ENCODE measurements around the gene MOSPD2. TPM values are rescaled to one million over a fixed set of nuclear protein-coding genes. Genes with fewer than 3 reads are reported as not detected.

The MOSPD2 gene
- total RNA-seq, 1 donor from 2014 or later = 5.8 TPM

DNA sequence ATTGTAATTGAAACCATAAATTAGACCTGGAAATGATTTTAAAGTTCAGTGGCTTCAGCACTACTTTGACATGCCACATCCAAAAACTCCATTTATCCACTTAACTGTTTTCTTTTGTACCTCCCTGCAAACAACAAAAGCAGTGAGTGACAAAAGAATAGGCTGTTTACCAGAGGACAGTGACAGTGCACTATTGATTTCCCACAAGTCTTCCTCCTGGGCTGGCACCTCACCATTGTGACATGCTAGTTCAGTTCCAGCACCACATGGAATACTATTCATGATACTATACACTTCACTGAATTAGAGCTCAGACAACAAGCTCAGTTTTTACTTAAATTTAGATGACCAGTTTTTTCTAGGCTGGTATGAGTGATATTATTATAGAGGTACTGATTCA is 29.3 kb downstream of the MOSPD2 start:
- intact Hi-C loops (cut with micrococcal nuclease) = no loop called here
- DNase-seq = no peak
- ATAC-seq = no peak

DNA sequence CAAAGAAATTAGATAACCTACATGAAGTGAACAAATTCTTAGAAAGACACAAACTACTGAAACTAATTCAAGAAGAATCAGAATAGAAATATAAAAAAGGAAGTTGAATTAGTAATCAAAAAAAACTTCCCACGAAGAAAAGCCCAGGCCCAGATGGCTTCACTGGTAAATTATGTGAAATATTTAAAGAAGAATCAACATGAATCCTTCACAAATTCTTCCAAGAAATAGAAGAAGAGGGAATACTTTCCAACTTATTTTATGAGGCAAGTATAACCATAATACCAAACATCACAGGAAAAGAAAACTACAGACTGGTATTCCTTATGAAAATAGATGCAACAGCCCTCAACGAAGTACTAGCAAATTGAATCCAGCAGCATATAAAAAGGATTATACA is 30.7 kb downstream of the MOSPD2 start:
- intact Hi-C loops (cut with micrococcal nuclease) = no loop called here
- ATAC-seq (no peak), DNase-seq (no peak)

DNA sequence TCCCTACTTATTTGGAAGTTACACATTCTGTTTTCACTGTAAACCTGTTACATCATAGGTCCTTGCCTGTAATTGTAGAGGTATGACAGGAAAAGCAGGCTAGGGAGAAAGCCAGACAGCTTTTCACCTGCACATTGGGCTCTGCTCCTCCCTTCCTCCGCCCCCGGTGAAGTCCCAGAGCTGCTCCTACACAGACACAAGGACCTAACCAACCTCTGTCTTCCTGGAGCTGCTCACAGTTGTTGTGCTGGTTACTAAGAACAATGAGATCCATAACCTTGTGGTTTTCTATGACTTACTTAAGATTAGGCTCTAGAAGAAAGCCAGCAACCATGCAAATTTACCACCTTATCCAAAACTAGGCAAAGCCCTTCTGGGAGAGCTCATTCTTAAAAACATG is 40.0 kb downstream of the MOSPD2 start:
- ATAC-seq (no peak), DNase-seq (no peak)
- intact Hi-C loops (cut with micrococcal nuclease) = no loop called here

DNA sequence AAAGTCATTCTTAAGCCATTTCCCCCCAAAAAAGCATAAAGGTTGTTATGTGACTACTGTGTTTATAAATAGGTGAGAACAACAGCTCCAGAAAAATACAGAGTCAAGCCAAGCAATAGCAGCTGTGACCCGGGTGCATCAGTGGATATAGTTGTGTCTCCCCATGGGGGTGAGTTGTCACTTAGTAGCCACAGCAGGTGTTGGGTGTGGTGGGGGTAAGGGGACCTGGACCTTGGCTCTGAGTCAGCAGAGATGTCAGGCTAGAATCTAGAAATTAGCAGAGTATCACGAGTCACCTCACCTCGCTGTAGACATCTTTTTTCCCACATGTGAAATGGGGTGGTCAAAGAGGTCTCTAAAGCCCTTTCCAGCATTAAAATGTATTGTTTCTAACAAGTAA is 42.4 kb downstream of the MOSPD2 start:
- intact Hi-C loops (cut with micrococcal nuclease) = no loop called here
- no peak for ATAC-seq
- DNase-seq = no peak

DNA sequence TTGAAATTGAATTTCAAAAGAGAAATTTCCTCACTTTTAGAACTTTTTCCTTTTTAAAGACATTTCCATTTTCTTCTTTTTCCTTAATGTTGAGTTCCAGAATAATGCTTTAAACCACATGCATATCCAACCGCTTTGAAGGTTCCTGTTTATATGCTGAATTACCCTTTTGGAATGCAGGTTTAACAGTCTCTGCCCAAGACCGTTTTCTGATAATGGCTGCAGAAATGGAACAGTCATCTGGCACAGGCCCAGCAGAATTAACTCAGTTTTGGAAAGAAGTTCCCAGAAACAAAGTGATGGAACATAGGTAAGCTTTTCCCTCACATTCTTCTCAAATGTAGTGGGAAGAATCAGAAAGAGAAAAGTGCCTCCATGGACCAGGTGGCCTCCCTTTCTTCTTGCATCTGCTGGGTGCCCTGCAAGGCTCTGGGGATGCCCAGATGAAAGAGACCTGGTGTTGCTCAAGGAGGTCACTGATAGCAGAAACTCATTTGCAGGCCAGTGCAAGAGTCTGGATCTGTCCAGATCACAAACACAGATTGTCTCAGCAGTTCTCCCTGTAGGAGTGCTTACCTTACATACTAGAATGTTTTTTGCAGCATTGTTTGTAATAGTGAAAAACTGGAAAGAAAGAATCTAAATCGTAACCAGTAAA is 42.9 kb downstream of the MOSPD2 start:
- intact Hi-C loops (cut with micrococcal nuclease) = no loop called here
- DNase-seq (no peak), ATAC-seq (no peak)

DNA sequence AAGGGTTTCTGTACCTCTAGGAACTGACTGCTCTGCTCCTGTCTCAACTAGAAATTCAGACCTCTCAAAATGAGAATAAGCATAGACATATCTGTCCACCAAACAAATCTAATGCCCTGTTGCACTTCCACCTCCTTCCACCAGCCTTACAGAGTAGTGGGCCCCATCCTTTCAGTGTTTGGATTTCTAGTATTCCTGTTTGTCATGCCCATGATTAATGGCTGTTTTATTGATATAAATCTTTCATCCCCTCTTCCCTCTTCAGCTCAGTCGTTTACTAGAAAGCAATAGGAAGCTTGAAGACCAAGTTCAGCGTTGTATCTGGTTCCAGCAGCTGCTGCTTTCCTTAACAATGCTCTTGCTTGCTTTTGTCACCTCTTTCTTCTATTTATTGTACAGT is 46.2 kb downstream of the MOSPD2 start:
- intact Hi-C loops (cut with micrococcal nuclease) = no loop called here
- ATAC-seq (no peak), DNase-seq (no peak)

DNA sequence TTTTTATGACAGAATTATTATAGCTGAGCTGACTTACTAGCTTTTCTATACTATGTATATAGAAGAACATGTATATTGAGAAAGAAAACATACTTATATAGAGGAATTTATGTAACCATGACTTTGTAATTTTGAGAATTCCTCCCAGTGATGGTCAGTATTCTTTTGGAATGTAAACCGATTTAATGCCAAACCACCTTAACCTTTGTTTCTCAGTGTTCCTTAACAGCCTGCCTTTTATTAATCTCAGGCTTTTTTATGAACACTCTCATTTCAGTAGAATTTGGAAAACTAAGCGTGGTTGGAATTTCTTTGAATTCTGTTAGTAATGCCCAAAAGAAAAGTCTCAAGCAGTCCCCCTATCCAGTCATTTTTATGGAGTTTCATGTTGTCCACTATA is 47.0 kb downstream of the MOSPD2 start:
- ATAC-seq = no peak
- intact Hi-C loops (cut with micrococcal nuclease) = no loop called here
- no peak for DNase-seq

DNA sequence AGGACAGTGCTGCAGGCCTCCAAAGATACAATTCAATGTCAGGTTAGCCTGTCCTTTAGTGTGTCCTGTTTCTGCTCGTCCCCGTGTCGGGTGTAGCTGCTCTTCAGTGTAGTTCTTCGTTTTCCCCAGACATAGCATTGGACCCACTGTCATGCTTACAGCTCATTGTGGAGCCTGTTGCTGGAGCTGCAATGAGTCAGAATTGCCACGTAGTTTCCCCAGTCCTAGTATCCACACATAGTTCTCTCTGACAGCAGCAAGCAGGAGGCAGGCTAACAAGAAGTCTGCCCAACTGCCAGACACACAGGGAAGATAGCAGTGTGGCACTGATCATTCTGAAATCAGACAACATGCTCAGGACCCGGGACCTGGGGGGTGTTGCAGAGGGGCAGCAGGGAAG is 49.2 kb downstream of the MOSPD2 start:
- peak; percentile 41 for ATAC-seq
- intact Hi-C loops (cut with micrococcal nuclease) = no loop called here
- DNase-seq = no peak

DNA sequence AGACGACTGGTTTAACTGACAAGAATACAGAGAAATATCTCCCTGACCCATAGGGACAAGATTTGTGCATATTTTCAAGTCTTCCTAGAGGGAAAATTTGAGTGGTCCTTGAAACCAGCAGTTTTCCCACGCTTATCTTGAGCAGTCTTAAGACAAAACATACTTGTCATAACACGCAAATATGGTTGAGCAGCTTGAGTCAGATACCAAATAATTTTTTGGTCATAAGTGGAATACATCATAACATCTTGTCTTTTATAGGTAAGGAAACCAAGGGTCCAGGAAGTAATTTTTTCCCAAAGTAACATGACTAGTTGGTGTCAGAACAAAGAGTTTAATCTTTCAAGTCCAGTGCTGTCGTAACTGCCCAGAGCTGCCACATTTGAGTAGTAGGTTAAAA is 50.5 kb downstream of the MOSPD2 start:
- intact Hi-C loops (cut with micrococcal nuclease) = no loop called here
- no peak for ATAC-seq
- DNase-seq = no peak

DNA sequence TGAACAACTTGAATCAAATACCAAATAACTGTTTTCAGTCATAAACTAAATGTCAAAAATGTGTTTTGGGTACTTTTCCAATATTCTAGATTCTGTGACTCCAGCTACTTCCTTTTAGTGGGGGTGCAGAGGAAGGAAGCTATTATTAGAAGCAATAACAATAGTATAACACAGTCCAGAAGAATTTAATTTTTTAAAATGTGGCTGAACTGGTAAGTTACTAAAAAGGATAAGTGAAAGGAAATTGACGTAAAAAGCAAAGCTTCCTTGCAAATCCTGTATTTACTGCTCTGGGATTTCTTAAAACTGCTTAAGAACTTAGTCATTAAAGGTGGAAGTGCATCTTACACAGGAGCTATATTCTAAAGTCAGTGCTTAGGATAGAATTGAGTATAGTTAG is 53.2 kb downstream of the MOSPD2 start:
- intact Hi-C loops (cut with micrococcal nuclease) = no loop called here
- no peak for ATAC-seq
- no peak for DNase-seq

DNA sequence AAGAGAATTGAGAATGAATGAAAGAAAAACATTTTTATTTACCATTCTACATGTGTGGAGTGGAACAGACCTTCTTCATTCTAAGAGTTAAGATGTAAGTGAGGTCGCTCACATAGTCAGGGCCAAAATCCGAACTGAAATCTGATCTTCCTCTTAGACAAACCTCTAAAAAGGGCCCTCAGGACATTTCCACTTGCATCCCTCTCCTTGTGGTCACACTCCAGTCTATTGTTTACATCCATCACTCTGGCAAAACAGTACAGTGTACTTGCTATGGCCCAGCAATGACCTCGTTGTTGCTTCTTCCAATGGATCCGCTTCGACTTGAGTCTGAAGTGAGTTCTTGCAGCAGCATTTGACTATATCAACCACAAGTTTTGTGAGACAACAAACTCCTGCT is 54.2 kb downstream of the MOSPD2 start:
- no peak for DNase-seq
- no peak for ATAC-seq
- intact Hi-C loops (cut with micrococcal nuclease) = no loop called here

DNA sequence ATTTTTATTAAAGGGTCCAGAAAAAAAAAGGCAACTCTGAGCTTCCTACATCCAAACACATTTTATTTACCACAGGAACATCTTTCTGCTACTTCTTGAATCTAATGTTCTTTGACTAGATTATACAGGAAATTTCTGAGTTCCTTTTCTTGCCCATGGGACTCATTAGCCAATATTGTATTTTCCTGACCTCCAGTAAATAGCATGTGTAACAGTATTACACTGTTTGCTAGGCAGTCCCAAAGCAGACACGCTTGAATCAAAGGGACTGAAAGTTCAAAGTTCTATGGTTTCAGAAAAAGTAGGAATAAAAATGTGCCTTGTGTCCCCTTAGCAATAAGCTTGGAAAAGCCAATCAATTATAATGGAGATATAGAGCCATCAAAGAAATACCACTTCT is 57.4 kb downstream of the MOSPD2 start:
- intact Hi-C loops (cut with micrococcal nuclease) = no loop called here
- ATAC-seq (no peak), DNase-seq (no peak)

DNA sequence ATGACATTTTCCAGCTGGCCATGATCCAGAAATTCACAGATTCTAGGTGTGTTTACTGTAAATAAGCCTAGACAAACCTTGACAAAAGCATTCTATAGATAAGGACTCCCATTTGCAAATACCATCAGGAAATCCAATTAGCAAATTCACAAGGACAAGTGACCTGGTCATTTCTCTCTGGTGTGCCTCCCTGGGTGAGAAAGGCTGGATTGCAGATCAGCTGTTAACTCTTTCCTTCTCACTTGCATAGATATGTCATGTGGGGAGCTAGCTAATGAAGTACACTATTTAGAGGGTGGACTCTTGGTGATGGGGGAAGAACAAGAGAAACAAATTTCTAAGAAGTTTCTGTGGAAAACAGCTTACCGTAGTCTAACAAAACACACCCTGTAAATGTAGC is 58.9 kb downstream of the MOSPD2 start:
- no peak for DNase-seq

DNA sequence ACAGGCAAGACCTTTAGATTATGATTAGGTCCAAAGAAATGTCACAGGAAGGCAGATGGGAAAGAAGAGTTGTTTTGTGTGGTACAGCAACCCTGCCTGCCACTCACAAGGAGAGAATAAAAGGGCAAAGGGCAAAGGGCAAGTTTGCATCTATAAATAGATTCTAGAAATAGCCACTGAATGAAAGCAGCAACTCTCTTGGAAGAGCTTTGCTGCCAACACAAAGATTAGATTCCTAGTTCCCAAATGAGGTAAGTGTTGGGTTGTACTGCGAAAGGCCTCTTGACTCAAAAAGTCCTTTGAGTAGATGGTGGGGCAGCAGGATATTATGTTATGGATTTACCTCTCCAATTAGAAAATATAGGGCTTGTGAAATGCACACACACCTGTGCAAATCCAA is 61.2 kb downstream of the MOSPD2 start:
- no peak for DNase-seq
- ATAC-seq = peak; percentile 61
- intact Hi-C loops (cut with micrococcal nuclease) = no loop called here

More for the DNA sequence above, 58.9 kb downstream of the MOSPD2 start:
- intact Hi-C loops (cut with micrococcal nuclease) = no loop called here
- no peak for ATAC-seq

DNA sequence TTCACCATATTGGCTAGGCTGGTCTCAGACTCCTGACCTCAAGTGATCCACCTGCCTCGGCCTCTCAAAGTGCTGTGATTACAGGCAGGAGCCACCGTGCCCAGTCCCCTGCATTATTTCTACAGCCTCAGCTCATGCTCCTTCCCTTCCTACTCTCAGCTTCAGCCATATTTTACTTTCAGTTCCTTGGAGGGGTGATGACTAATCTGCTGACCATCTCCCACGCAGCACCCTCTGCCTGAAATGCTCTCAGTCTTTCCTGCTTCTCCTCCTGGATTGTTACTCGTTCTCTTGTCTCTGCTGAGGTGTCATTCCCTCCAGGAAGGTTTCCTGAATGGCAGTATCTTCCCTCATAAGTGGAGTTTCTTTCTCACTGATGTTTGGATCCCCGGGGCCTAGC is 63.3 kb downstream of the MOSPD2 start:
- ATAC-seq (no peak), DNase-seq (no peak)
- intact Hi-C loops (cut with micrococcal nuclease) = no loop called here

DNA sequence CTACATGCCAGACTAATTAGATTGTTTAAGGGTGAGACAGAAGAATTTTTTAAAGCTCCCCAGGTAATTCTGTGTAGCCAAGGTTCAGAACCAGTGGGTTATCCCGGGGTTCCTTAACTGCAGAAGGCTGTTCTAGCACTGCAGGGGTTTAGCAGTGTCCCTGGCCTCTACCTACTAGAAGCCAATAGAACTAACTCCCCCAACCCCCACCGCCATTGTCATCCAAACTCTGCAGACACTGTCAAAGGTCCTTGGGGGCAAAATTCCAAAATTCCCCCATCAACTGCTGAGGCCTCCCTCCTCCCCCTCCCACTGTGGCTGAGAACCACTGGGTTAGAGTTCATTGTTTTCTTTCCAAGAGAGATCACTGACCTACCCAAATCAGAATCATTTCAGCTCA is 66.4 kb downstream of the MOSPD2 start:
- ATAC-seq (no peak), DNase-seq (no peak)
- intact Hi-C loops (cut with micrococcal nuclease) = no loop called here

DNA sequence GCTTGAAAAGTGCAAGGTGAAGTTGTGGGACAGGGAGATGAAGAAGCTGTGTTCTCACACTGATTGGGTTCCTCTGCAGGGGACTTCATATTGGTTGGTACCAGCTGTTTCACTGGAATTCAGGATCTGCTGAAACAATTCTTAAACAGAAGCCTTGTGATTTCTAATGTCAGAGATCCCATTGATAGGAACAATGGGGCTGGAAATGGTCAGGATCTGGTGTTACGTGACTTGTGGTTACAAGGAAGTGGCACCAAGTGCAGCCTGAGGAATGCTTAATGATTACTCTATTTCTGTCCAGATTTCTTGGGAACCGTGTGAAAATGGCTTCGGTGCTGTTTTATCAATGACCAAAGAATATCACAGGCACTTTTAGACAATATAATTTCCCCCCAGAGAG is 68.1 kb downstream of the MOSPD2 start:
- intact Hi-C loops (cut with micrococcal nuclease) = no loop called here
- no peak for ATAC-seq
- DNase-seq = no peak

DNA sequence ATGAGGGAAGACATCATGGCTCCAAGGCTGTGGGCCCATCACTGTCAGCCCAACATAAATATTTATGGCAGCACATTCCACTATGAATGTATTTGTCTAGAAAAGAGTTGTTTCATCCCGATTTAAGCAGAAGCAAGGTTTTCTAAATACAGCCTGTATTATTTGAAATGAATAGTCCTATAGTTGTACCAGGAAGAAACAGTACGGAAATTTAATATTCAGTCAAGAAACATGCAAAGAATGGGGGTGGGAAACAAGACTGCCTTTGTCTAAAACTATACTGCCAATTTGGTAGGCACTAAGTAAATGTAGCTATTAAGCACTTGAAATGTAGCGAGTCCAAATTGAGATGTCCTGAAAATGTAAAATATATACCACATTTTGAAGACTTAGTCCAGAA is 69.1 kb downstream of the MOSPD2 start:
- DNase-seq (no peak), ATAC-seq (no peak)
- intact Hi-C loops (cut with micrococcal nuclease) = no loop called here

DNA sequence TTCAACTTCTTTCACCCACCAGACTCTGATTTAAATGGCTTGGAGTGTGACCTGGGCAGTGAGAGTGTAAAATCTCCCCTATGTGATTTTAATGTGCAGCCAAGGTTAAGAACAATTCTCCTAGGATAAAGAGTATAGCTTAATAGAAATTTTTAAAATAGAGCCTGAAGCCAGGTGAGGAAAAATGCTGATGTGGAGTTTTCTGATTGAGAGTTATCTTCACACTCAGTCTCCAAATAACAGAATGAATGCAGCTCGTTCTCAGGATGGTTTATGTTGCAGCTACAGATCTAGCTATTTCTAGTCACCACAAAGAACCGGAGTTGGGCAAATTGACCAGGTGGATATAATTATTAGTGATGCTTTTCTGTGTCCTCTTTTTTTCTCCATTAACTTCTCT is 70.7 kb downstream of the MOSPD2 start:
- intact Hi-C loops (cut with micrococcal nuclease) = no loop called here
- ATAC-seq = no peak
- no peak for DNase-seq

DNA sequence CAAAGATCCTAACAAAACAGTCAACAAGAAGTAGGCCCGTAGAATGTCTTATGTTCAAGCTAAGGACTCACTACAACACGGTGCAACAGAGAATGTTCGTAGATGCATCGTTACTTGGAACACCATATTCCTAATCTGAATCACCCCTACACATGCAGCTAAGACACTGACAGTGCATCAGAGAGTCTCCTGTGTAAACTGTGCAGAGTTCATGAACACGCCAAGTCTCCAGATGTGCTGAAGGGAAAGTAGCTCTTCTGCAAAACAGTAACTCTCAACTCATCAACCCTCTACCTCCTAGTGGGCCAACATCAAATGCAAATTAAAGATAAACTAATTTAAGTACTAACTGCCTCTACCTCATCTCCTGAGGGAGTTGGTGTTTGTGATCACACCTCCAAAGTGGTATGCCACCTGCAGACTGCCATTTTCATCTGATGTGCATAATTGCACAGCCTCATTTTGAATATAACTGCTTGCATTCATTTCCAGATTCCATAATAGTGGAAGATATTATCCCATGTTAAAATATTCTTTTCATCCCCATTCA is 73.5 kb downstream of the MOSPD2 start:
- no peak for DNase-seq
- ATAC-seq = no peak
- intact Hi-C loops (cut with micrococcal nuclease) = no loop called here

DNA sequence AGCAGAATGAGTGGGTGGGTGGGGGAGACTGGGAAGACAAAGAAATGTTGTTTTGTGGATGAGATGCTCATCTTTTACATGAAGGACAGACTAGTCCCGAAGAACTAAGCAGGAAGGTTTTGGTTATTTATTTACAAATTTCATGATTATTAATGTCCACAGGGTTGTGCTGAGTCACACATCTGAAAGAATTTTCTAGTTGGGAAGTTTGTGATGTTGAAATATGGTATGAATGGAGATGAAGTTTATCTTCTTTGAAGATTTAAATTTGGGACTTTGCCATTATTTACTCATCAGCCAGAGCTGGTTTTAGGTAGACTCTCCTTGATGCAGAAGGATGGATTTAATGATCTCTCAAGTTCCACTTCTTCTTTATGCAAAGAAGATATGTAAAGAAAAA is 75.5 kb downstream of the MOSPD2 start:
- no peak for DNase-seq
- intact Hi-C loops (cut with micrococcal nuclease) = no loop called here
- no peak for ATAC-seq

Data from left ventricle myocardium superior (tissue), 1 donor.